Measurements from ENCODE around the gene RNH1. TPM values are rescaled to one million over a fixed set of nuclear protein-coding genes. Genes with fewer than 3 reads are reported as not detected.

The RNH1 gene
- total RNA-seq (2014; rRNA removed; shearing (Covaris generic); ENCODE audit: low replicate concordance): 59.4 and 107 TPM in 2 replicates

GRCh38 chr11:506995-507726 is at the start of gene RNH1:
RNH1 (minus strand) TSS chr11:507242; CDS start chr11:502162, 5,080 bp downstream.
- H4K20me1 ChIP-seq (ENCODE audit: insufficient read depth, low read depth, low read length): no peaks in the 10 kb centered on the region
- no peaks in the 10 kb centered on the region for H3K9me2 ChIP-seq (replicated peaks; ENCODE audit: insufficient read depth, low read length)
- peak within 1 kb of the TSS; percentile 99 for H3K4me3 ChIP-seq (ENCODE audit: low read length)
- H3K36me3 ChIP-seq (ENCODE audit: insufficient read depth, low read length): no peaks in the 10 kb centered on the region
- H3K9ac ChIP-seq (ENCODE audit: low read length): peak within 1 kb of the TSS; percentile 100
- H2AFZ ChIP-seq (ENCODE audit: low read length): peak within 1 kb of the TSS; percentile 90; the same call in 1 of the 2 replicates
- no peaks in the 10 kb centered on the region for H3K9me3 ChIP-seq (ENCODE audit: low read length)
- H3K4me1 ChIP-seq (ENCODE audit: low read length): peaks cover 27% of the 10 kb centered on the region
- H3K27me3 ChIP-seq (ENCODE audit: low read length): no peaks in the 10 kb centered on the region
- DNase-seq: peak; percentile 97
- peak within 1 kb of the TSS; percentile 99 for H3K4me2 ChIP-seq (ENCODE audit: low read depth, low read length, poor library complexity, severe bottlenecking)
- peak within 1 kb of the TSS; percentile 93 for H3K27ac ChIP-seq (ENCODE audit: low read length)
- peaks cover 37% of the 10 kb centered on the region for H3K79me2 ChIP-seq (ENCODE audit: low read length)

GRCh38 chr11:555780-556661 is 49.0 kb upstream of the RNH1 start:
- Histone ChIP-seq H3K4me2 (ENCODE audit: low read depth, low read length, poor library complexity, severe bottlenecking) (no peak overlapping the region), H3K4me3 (ENCODE audit: low read length) (no peak overlapping the region), H3K9me3 (ENCODE audit: low read length) (no peaks in the 10 kb centered on the region), H3K9ac (ENCODE audit: low read length) (no peak overlapping the region), H3K27ac (ENCODE audit: low read length) (no peak overlapping the region), H3K27me3 (ENCODE audit: low read length) (no peaks in the 10 kb centered on the region), H4K20me1 (ENCODE audit: insufficient read depth, low read depth, low read length) (peaks cover 8% of the 10 kb centered on the region; the same call in 1 of the 2 replicates), H3K79me2 (ENCODE audit: low read length) (no peaks in the 10 kb centered on the region), H3K36me3 (ENCODE audit: insufficient read depth, low read length) (no peaks in the 10 kb centered on the region), H3K9me2 (replicated peaks; ENCODE audit: insufficient read depth, low read length) (no peaks in the 10 kb centered on the region), H2AFZ (ENCODE audit: low read length) (no peak overlapping the region), H3K4me1 (ENCODE audit: low read length) (peaks cover 23% of the 10 kb centered on the region)
- no peak for DNase-seq

GRCh38 chr11:555227-555779 is 48.3 kb upstream of the RNH1 start:
- peaks cover 21% of the 10 kb centered on the region for H3K4me1 ChIP-seq (ENCODE audit: low read length)
- H3K36me3 ChIP-seq (ENCODE audit: insufficient read depth, low read length): no peaks in the 10 kb centered on the region
- H3K9ac ChIP-seq (ENCODE audit: low read length): no peak overlapping the region
- no peak for DNase-seq
- no peaks in the 10 kb centered on the region for H3K9me3 ChIP-seq (ENCODE audit: low read length)
- no peaks in the 10 kb centered on the region for H3K27me3 ChIP-seq (ENCODE audit: low read length)
- H3K79me2 ChIP-seq (ENCODE audit: low read length): no peaks in the 10 kb centered on the region
- H2AFZ ChIP-seq (ENCODE audit: low read length): no peak overlapping the region
- peaks cover 8% of the 10 kb centered on the region; the same call in 1 of the 2 replicates for H4K20me1 ChIP-seq (ENCODE audit: insufficient read depth, low read depth, low read length)
- no peak overlapping the region for H3K27ac ChIP-seq (ENCODE audit: low read length)
- no peaks in the 10 kb centered on the region for H3K9me2 ChIP-seq (replicated peaks; ENCODE audit: insufficient read depth, low read length)
- H3K4me2 ChIP-seq (ENCODE audit: low read depth, low read length, poor library complexity, severe bottlenecking): no peak overlapping the region
- H3K4me3 ChIP-seq (ENCODE audit: low read length): no peak overlapping the region

- H3K27ac ChIP-seq (ENCODE audit: low read length): no peak overlapping the region
- DNase-seq: peak; percentile 94
Measured at GRCh38 chr11:554428-555226, 47.6 kb upstream of the RNH1 start.

DNA sequence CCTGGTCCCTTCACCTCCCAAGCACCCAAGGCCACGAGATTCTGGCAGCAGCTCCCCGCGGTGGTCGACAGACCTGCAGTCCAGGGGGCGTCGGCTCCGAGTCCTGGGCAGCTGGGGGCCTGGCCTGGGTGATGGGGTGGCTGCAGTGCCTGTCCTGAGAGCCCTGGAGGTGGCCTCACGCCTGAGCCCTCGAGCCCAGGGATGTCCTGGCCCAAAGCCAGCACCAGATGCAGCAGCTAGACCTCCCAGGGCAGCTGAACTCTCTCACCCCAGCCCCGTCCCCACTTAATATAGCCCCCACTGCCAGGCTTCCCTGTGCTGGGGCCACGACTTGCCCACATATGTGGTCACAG is 46.9 kb upstream of the RNH1 start:
- Histone ChIP-seq H3K9ac (ENCODE audit: low read length) (no peak overlapping the region), H3K27ac (ENCODE audit: low read length) (no peak overlapping the region), H3K4me2 (ENCODE audit: low read depth, low read length, poor library complexity, severe bottlenecking) (no peak overlapping the region)

More at GRCh38 chr11:554428-555226, 47.6 kb upstream of the RNH1 start:
- Histone ChIP-seq H3K9me2 (replicated peaks; ENCODE audit: insufficient read depth, low read length) (no peaks in the 10 kb centered on the region), H2AFZ (ENCODE audit: low read length) (no peak overlapping the region), H3K36me3 (ENCODE audit: insufficient read depth, low read length) (no peaks in the 10 kb centered on the region), H3K9ac (ENCODE audit: low read length) (no peak overlapping the region), H3K4me2 (ENCODE audit: low read depth, low read length, poor library complexity, severe bottlenecking) (peak overlapping the region; percentile 58), H3K79me2 (ENCODE audit: low read length) (no peaks in the 10 kb centered on the region), H3K9me3 (ENCODE audit: low read length) (no peaks in the 10 kb centered on the region), H3K4me3 (ENCODE audit: low read length) (no peak overlapping the region; the same call in 1 of the 2 replicates), H3K27me3 (ENCODE audit: low read length) (no peaks in the 10 kb centered on the region), H3K4me1 (ENCODE audit: low read length) (peaks cover 15% of the 10 kb centered on the region), H4K20me1 (ENCODE audit: insufficient read depth, low read depth, low read length) (peaks cover 8% of the 10 kb centered on the region; the same call in 1 of the 2 replicates)

GRCh38 chr11:553083-553987 is 46.3 kb upstream of the RNH1 start:
- H3K4me2 ChIP-seq (ENCODE audit: low read depth, low read length, poor library complexity, severe bottlenecking): no peak overlapping the region
- H3K9ac ChIP-seq (ENCODE audit: low read length): no peak overlapping the region
- no peaks in the 10 kb centered on the region for H3K9me2 ChIP-seq (replicated peaks; ENCODE audit: insufficient read depth, low read length)
- no peak overlapping the region for H3K27ac ChIP-seq (ENCODE audit: low read length)
- H4K20me1 ChIP-seq (ENCODE audit: insufficient read depth, low read depth, low read length): peaks cover 8% of the 10 kb centered on the region; the same call in 1 of the 2 replicates
- no peaks in the 10 kb centered on the region for H3K36me3 ChIP-seq (ENCODE audit: insufficient read depth, low read length)
- no peak overlapping the region for H3K4me3 ChIP-seq (ENCODE audit: low read length)
- no peak for DNase-seq
- H3K9me3 ChIP-seq (ENCODE audit: low read length): no peaks in the 10 kb centered on the region
- no peaks in the 10 kb centered on the region for H3K27me3 ChIP-seq (ENCODE audit: low read length)
- H2AFZ ChIP-seq (ENCODE audit: low read length): no peak overlapping the region
- H3K79me2 ChIP-seq (ENCODE audit: low read length): no peaks in the 10 kb centered on the region
- H3K4me1 ChIP-seq (ENCODE audit: low read length): peaks cover 18% of the 10 kb centered on the region

More for the DNA sequence above, 46.9 kb upstream of the RNH1 start:
- no peaks in the 10 kb centered on the region for H3K79me2 ChIP-seq (ENCODE audit: low read length)
- H3K9me3 ChIP-seq (ENCODE audit: low read length): no peaks in the 10 kb centered on the region
- H3K4me3 ChIP-seq (ENCODE audit: low read length): no peak overlapping the region
- H3K9me2 ChIP-seq (replicated peaks; ENCODE audit: insufficient read depth, low read length): no peaks in the 10 kb centered on the region
- peaks cover 8% of the 10 kb centered on the region; the same call in 1 of the 2 replicates for H4K20me1 ChIP-seq (ENCODE audit: insufficient read depth, low read depth, low read length)
- peaks cover 16% of the 10 kb centered on the region for H3K4me1 ChIP-seq (ENCODE audit: low read length)
- H3K27me3 ChIP-seq (ENCODE audit: low read length): no peaks in the 10 kb centered on the region
- no peaks in the 10 kb centered on the region for H3K36me3 ChIP-seq (ENCODE audit: insufficient read depth, low read length)
- H2AFZ ChIP-seq (ENCODE audit: low read length): no peak overlapping the region
- DNase-seq: peak; percentile 50

DNA sequence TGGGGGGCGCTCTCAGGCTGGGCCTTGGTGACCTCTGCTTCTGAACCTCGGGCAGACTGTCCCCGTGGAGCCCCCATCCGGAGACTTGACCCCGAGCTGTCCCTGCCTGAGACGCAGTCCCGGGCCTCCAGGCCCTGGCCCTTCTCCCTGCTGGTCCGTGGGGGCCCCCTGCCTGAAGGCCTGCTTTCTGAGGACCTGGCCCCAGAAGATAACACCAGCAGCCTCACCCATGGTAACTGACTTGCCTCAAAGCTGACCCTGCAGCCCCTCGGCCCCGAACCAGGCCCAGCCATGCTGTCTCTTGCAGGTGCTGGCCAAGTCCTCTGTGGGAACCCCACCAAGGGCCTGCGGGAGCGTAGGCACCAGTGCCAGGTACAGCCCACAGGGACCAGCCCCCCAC is 44.6 kb upstream of the RNH1 start:
- no peak overlapping the region for H3K4me3 ChIP-seq (ENCODE audit: low read length)
- no peaks in the 10 kb centered on the region for H3K79me2 ChIP-seq (ENCODE audit: low read length)
- H4K20me1 ChIP-seq (ENCODE audit: insufficient read depth, low read depth, low read length): peaks cover 8% of the 10 kb centered on the region; the same call in 1 of the 2 replicates
- H3K4me2 ChIP-seq (ENCODE audit: low read depth, low read length, poor library complexity, severe bottlenecking): no peak overlapping the region
- H3K36me3 ChIP-seq (ENCODE audit: insufficient read depth, low read length): no peaks in the 10 kb centered on the region
- no peaks in the 10 kb centered on the region for H3K9me2 ChIP-seq (replicated peaks; ENCODE audit: insufficient read depth, low read length)
- H3K4me1 ChIP-seq (ENCODE audit: low read length): peaks cover 18% of the 10 kb centered on the region
- DNase-seq: no peak
- H3K9me3 ChIP-seq (ENCODE audit: low read length): no peaks in the 10 kb centered on the region
- H2AFZ ChIP-seq (ENCODE audit: low read length): no peak overlapping the region
- no peak overlapping the region for H3K9ac ChIP-seq (ENCODE audit: low read length)
- no peaks in the 10 kb centered on the region for H3K27me3 ChIP-seq (ENCODE audit: low read length)
- no peak overlapping the region for H3K27ac ChIP-seq (ENCODE audit: low read length)

All from Karpas-422 (cell line).